Activated T-helper 1 cell treated with anti-CD3 and anti-CD28 coated beads, Interleukin-2, amount 50 U/mL, for 16 hours (primary cell): Measurements from ENCODE around the gene GTF2F2.

ENCODE experiments used
- DNase-seq, 2 donors: peaks; one replicate each; pipeline ENCODE4 v3.0.0-alpha.2; 2020; ENCODE audit warnings: low read depth in 1 of 2, low spot score in 1 of 2

The GTF2F2 gene

GRCh38 chr13:45299194-45299593, 178.9 kb downstream of the GTF2F2 start:
- DNase-seq = no peak

- no peak for DNase-seq
Measured at GRCh38 chr13:45300190-45300985, 180.1 kb downstream of the GTF2F2 start.

GRCh38 chr13:45301263-45301662, 181.0 kb downstream of the GTF2F2 start:
- no peak for DNase-seq

- DNase-seq = no peak
Measured at GRCh38 chr13:45302507-45302906, 182.2 kb downstream of the GTF2F2 start.

- no peak for DNase-seq
Measured at GRCh38 chr13:45303026-45303425, 182.7 kb downstream of the GTF2F2 start.

- no peak for DNase-seq
Measured at GRCh38 chr13:45303866-45304265, 183.6 kb downstream of the GTF2F2 start.

GRCh38 chr13:45305079-45305478, 184.8 kb downstream of the GTF2F2 start:
- DNase-seq = no peak

GRCh38 chr13:45306966-45307365, 186.7 kb downstream of the GTF2F2 start:
- DNase-seq = no peak

GRCh38 chr13:45310341-45311131, 190.2 kb downstream of the GTF2F2 start:
- DNase-seq = no peak

- DNase-seq = no peak
Measured at GRCh38 chr13:45314822-45315221, 194.5 kb downstream of the GTF2F2 start.

GRCh38 chr13:45315520-45316167, 195.3 kb downstream of the GTF2F2 start:
- no peak for DNase-seq

- no peak for DNase-seq
Measured at GRCh38 chr13:45316338-45316737, 196.0 kb downstream of the GTF2F2 start.

- DNase-seq = no peak
Measured at GRCh38 chr13:45316996-45317395, 196.7 kb downstream of the GTF2F2 start.

- DNase-seq = no peak
Measured at GRCh38 chr13:45320876-45321629, 200.7 kb downstream of the GTF2F2 start.

GRCh38 chr13:45325806-45326205, 205.5 kb downstream of the GTF2F2 start:
- DNase-seq = no peak

- no peak for DNase-seq
Measured at GRCh38 chr13:45327253-45327955, 207.1 kb downstream of the GTF2F2 start.

GRCh38 chr13:45328661-45329111, 208.4 kb downstream of the GTF2F2 start:
- no peak for DNase-seq

GRCh38 chr13:45331123-45331619, 210.9 kb downstream of the GTF2F2 start:
- no peak for DNase-seq

- DNase-seq = no peak
Measured at GRCh38 chr13:45331692-45332035, 211.4 kb downstream of the GTF2F2 start.
